PC-9 (cell line): ENCODE results near the gene C4orf46. TPM values are rescaled to one million over a fixed set of nuclear protein-coding genes. Genes with fewer than 3 reads are reported as not detected.

ENCODE experiments used
- BruUV-seq: library from RNA; stranded (reverse); fragments of 400-500 nt; replicated peaks from 2 replicates; lab custom pipeline; 2021; lab: Mats Ljungman, UMichigan
- CTCF ChIA-PET: fragments of 300-600 bp; sonication (Branson Sonifier 250); formaldehyde crosslinking; loops from one replicate; lab custom pipeline; 2022; ENCODE audit warnings: antibody characterized with exemption; lab: Charles Lee
- POLR2A ChIA-PET: fragments of 300-600 bp; sonication (Branson Sonifier 250); formaldehyde crosslinking; loops from one replicate; lab custom pipeline; 2022; ENCODE audit warnings: antibody characterized with exemption; ENCODE audit not compliant: unreplicated experiment; lab: Charles Lee
- DNase-seq, 2 experiments: peaks; one replicate each; pipeline versions ENCODE4 v3.0.0 to v3.0.0-alpha.2; 2015 to 2022; ENCODE audit warnings: mixed read lengths in 1 of 2
- H2AFZ ChIP-seq: fragments of 200-600 bp; sonication (generic); 2 replicates; pipeline ENCODE4 v1.8.1; 2017; ENCODE audit warnings: antibody characterized with exemption
- H3F3A ChIP-seq: fragments of 200-600 bp; sonication (generic); 2 replicates; pipeline ENCODE4 v1.8.1; 2017; ENCODE audit warnings: antibody characterized with exemption, mild to moderate bottlenecking, low read depth; ENCODE audit not compliant: insufficient read depth
- H3K27ac ChIP-seq: fragments of 200-600 bp; sonication (generic); 2 replicates; pipeline ENCODE4 v1.6.1; 2016; ENCODE audit warnings: mixed run types
- H3K27me3 ChIP-seq: fragments of 200-600 bp; sonication (generic); 2 replicates; pipeline ENCODE4 v1.6.1; 2016; ENCODE audit warnings: low read depth, mixed run types; ENCODE audit not compliant: insufficient read depth
- H3K36me3 ChIP-seq: fragments of 200-600 bp; sonication (generic); 2 replicates; pipeline ENCODE4 v1.6.1; 2016; ENCODE audit warnings: low read depth, mixed run types
- H3K4me1 ChIP-seq: fragments of 200-600 bp; sonication (generic); replicated peaks from 2 replicates; pipeline ENCODE4 v1.6.1; 2016; ENCODE audit warnings: mixed run types; ENCODE audit not compliant: insufficient read depth
- H3K4me2 ChIP-seq: fragments of 200-600 bp; sonication (generic); 2 replicates; pipeline ENCODE4 v1.6.1; 2017; ENCODE audit warnings: mixed run types
- H3K4me3 ChIP-seq: fragments of 200-600 bp; sonication (generic); 2 replicates; pipeline ENCODE4 v1.6.1; 2016; ENCODE audit warnings: mixed run types
- H3K79me2 ChIP-seq: fragments of 200-600 bp; sonication (generic); 2 replicates; pipeline ENCODE4 v1.6.1; 2017; ENCODE audit warnings: low read depth, mixed run types
- H3K9me2 ChIP-seq: fragments of 200-600 bp; sonication (generic); 2 replicates; pipeline ENCODE4 v1.8.1; 2017; ENCODE audit warnings: mild to moderate bottlenecking; ENCODE audit not compliant: insufficient read depth
- H3K9me3 ChIP-seq: fragments of 200-600 bp; sonication (generic); 2 replicates; pipeline ENCODE4 v1.8.1; 2016; ENCODE audit warnings: low read depth; ENCODE audit not compliant: insufficient read depth
- H4K20me1 ChIP-seq: fragments of 200-600 bp; sonication (generic); 2 replicates; pipeline ENCODE4 v1.8.1; 2017; ENCODE audit not compliant: insufficient read depth
- CTCF ChIP-seq: fragments of 200-600 bp; sonication (generic); conservative IDR thresholded peaks from 2 replicates; pipeline ENCODE4 v1.6.1; 2017; ENCODE audit warnings: mixed run types, antibody characterized with exemption, mild to moderate bottlenecking, moderate library complexity
- EZH2 ChIP-seq: fragments of 200-600 bp; sonication (generic); IDR thresholded peaks from 2 replicates; pipeline ENCODE4 v1.8.0; 2017; ENCODE audit warnings: antibody characterized with exemption, low read depth
- intact Hi-C: fragments of 100-400 bp; cut with micrococcal nuclease; formaldehyde crosslinking; loops from one replicate; pipeline ENCODE4 v1.10.0; 2022; ENCODE audit not compliant: unreplicated experiment
- total RNA-seq: library from RNA; stranded (reverse); gene quantifications from 2 replicates; pipeline ENCODE4 v1.2.3, GENCODE V29; 2021

The C4orf46 gene
- total RNA-seq, 1 experiment from 2014 or later = 9.8 TPM

- no peak overlapping the region for H3K4me2 ChIP-seq
- ChIA-PET CTCF (no interaction called here), POLR2A (no interaction called here)
- no peaks in the 10 kb centered on the region for H3K9me2 ChIP-seq
- no peaks in the 10 kb centered on the region for H3K79me2 ChIP-seq
- no peaks in the 10 kb centered on the region for H3K36me3 ChIP-seq
- BruUV-seq = no TSS peak
- no peak for DNase-seq
- H4K20me1 ChIP-seq = no peaks in the 10 kb centered on the region
- H3K27me3 ChIP-seq = no peaks in the 10 kb centered on the region
- no peak overlapping the region for H3K27ac ChIP-seq
- H3K4me1 ChIP-seq = no peaks in the 10 kb centered on the region
- TF ChIP-seq CTCF = no peak
- no peak for TF ChIP-seq EZH2
- no peaks in the 10 kb centered on the region for H3K9me3 ChIP-seq
- H3F3A ChIP-seq = no peaks in the 10 kb centered on the region
- no peak overlapping the region for H2AFZ ChIP-seq
- H3K4me3 ChIP-seq = no peak overlapping the region
- intact Hi-C loops = no loop called here
These were observed 40.8 kb downstream of the C4orf46 start for GRCh38 chr4:158630893-158631292.

- Histone ChIP-seq H4K20me1 (no peaks in the 10 kb centered on the region), H3K27ac (no peak overlapping the region), H3K9me2 (no peaks in the 10 kb centered on the region), H3K4me2 (no peak overlapping the region), H3F3A (no peaks in the 10 kb centered on the region), H3K79me2 (no peaks in the 10 kb centered on the region), H3K4me3 (no peak overlapping the region), H3K27me3 (no peaks in the 10 kb centered on the region), H3K36me3 (no peaks in the 10 kb centered on the region), H2AFZ (no peak overlapping the region), H3K9me3 (no peaks in the 10 kb centered on the region), H3K4me1 (no peaks in the 10 kb centered on the region)
- no TSS peak for BruUV-seq
- ChIA-PET POLR2A (no interaction called here), CTCF (interaction anchor here (0.6 to 0.9 kb wide), 2 partner anchors 348 to 367 kb away, joined by 3 read pairs; no protein-coding TSS in a partner anchor)
- no peak for TF ChIP-seq EZH2
- TF ChIP-seq CTCF = no peak
- no peak for DNase-seq
- intact Hi-C loops = loop anchor here (1.0 to 10.0 kb wide), 6 partner anchors 131 to 819 kb away; no protein-coding TSS in a partner anchor
These were observed 46.1 kb downstream of the C4orf46 start for GRCh38 chr4:158625544-158625943.

DNA sequence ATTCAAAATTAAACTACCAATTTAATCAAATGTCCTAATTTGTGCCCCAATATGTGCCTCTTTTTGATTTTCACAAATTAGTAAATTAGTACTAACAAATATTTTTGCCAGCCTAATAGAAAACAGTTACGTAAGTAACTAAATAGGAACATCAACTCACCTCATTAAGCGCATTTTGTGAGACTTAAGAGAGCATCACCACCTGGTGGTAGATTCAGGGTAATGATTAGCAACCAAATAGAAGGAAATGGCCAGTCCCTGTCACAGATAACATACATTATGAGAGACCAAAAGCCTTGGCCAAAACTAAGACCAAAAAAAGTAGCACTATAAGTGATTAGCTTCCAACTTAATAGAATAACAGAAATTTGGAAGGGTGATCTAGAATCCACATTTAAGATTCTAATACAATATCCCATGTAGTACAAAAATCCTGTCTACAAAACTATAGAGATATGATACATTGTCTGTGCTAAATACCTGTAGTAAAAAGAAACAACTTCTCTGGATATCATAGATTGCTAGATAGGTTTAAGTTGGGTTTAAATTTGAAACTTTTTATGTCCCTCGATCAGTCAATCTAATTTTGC is 46.7 kb downstream of the C4orf46 start:
- H3K9me2 ChIP-seq = no peaks in the 10 kb centered on the region
- H3K4me3 ChIP-seq = no peak overlapping the region
- intact Hi-C loops = loop anchor here (1.0 to 10.0 kb wide), 6 partner anchors 130 to 820 kb away; no protein-coding TSS in a partner anchor
- no peaks in the 10 kb centered on the region for H3K4me1 ChIP-seq
- H3K27ac ChIP-seq = no peak overlapping the region
- no peaks in the 10 kb centered on the region for H3K9me3 ChIP-seq
- H3K79me2 ChIP-seq = no peaks in the 10 kb centered on the region
- H3F3A ChIP-seq = no peaks in the 10 kb centered on the region
- peak in 1 of 2 experiments; percentile 16 for DNase-seq
- H3K36me3 ChIP-seq = no peaks in the 10 kb centered on the region
- CTCF ChIA-PET = interaction anchor here (0.6 to 0.9 kb wide), 3 partner anchors 347 to 377 kb away, joined by 3 to 7 read pairs (median 3); no protein-coding TSS in a partner anchor
- no peaks in the 10 kb centered on the region for H4K20me1 ChIP-seq
- BruUV-seq = no TSS peak
- no peak overlapping the region for H2AFZ ChIP-seq
- H3K4me2 ChIP-seq = no peak overlapping the region
- H3K27me3 ChIP-seq = no peaks in the 10 kb centered on the region
- POLR2A ChIA-PET = no interaction called here
- no peak for TF ChIP-seq EZH2
- TF ChIP-seq CTCF = peak; percentile 79
